ENCODE measurements around the gene TMEM232. TPM values are rescaled to one million over a fixed set of nuclear protein-coding genes. Genes with fewer than 3 reads are reported as not detected.

Gene TMEM232
- total and polyA plus RNA-seq, 4 donors = 3.4 to 28.3 (median 9.3) TPM

DNA sequence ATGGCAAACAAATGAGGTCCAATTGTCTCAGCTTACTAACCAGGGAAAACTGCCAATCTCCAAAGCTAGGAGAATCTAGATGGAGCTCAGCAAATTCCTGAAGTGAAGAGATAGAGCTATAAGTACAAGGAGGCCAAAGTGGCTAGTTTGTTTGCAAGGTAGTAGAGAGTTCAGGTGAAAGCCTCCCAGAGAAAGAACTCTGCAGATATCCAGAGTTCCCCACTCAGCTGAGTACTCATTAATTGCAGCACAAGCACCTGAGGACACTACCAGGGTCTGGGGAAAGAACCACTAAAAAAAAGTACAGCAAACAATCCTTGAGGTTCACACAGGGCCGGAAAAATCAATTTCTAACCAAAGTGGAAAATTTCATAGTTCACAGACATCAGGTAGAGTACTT is 250.9 kb downstream of the TMEM232 start:
- DNase-seq (peak in 1 of 3 donors; percentile 6), ATAC-seq (ENCODE audit: insufficient read depth, low FRiP score) (no peak)
- WGBS, 2 donors = 71 to 87% methylated on average over 1 of the region's 1 CpG

GRCh38 chr5:110469486-110469885 is 257.0 kb downstream of the TMEM232 start:
- no peak for ATAC-seq (ENCODE audit: insufficient read depth, low FRiP score)
- no peak for TF ChIP-seq CTCF (IDR thresholded peaks at IDR 0.05; ENCODE audit: control extremely low read depth, extremely low read depth)

More for the DNA sequence above, 250.9 kb downstream of the TMEM232 start:
- H3K9ac ChIP-seq (ENCODE audit: insufficient read depth in 1 of 2, low read length in 2 of 2) = no peak overlapping the region
- no peak overlapping the region for H3K4me3 ChIP-seq
- no peak overlapping the region for H3K27ac ChIP-seq (ENCODE audit: low read depth in 1 of 2, low read length in 1 of 2)
- no peaks in the 10 kb centered on the region for H3K4me1 ChIP-seq (ENCODE audit: control insufficient read depth in 5 of 5, insufficient read depth in 5 of 5, low read length in 5 of 5)
- TF ChIP-seq CTCF (IDR thresholded peaks at IDR 0.05; ENCODE audit: control extremely low read depth, extremely low read depth) = no peak
- H3K27me3 ChIP-seq (ENCODE audit: control insufficient read depth in 3 of 3, insufficient read depth in 3 of 3, low read length in 2 of 3) = no peaks in the 10 kb centered on the region
- H3K9me3 ChIP-seq (ENCODE audit: control insufficient read depth in 4 of 4, insufficient read depth in 3 of 4, low read length in 3 of 4) = peaks cover 0 to 4% (median 1%) of the 10 kb centered on the region in 4 donors
- H3K36me3 ChIP-seq (ENCODE audit: control insufficient read depth in 4 of 4, insufficient read depth in 4 of 4, low read length in 4 of 4) = no peaks in the 10 kb centered on the region

GRCh38 chr5:110463106-110463505 is 263.4 kb downstream of the TMEM232 start:
- Histone ChIP-seq H3K9me3 (ENCODE audit: control insufficient read depth in 4 of 4, insufficient read depth in 3 of 4, low read length in 3 of 4) (no peaks in the 10 kb centered on the region), H3K36me3 (ENCODE audit: control insufficient read depth in 4 of 4, insufficient read depth in 4 of 4, low read length in 4 of 4) (no peaks in the 10 kb centered on the region), H3K27ac (ENCODE audit: low read depth in 1 of 2, low read length in 1 of 2) (no peak overlapping the region), H3K4me1 (ENCODE audit: control insufficient read depth in 5 of 5, insufficient read depth in 5 of 5, low read length in 5 of 5) (no peaks in the 10 kb centered on the region), H3K9ac (ENCODE audit: insufficient read depth in 1 of 2, low read length in 2 of 2) (no peak overlapping the region), H3K27me3 (ENCODE audit: control insufficient read depth in 3 of 3, insufficient read depth in 3 of 3, low read length in 2 of 3) (no peaks in the 10 kb centered on the region), H3K4me3 (no peak overlapping the region)
- 85 to 87% methylated on average over 2 of the region's 2 CpGs for WGBS, 2 donors
- no peak for DNase-seq
- no peak for TF ChIP-seq CTCF (IDR thresholded peaks at IDR 0.05; ENCODE audit: control extremely low read depth, extremely low read depth)
- ATAC-seq (ENCODE audit: insufficient read depth, low FRiP score) = no peak

More at GRCh38 chr5:110469486-110469885, 257.0 kb downstream of the TMEM232 start:
- H3K27ac ChIP-seq (ENCODE audit: low read depth in 1 of 2, low read length in 1 of 2) = no peak overlapping the region
- H3K4me1 ChIP-seq (ENCODE audit: control insufficient read depth in 5 of 5, insufficient read depth in 5 of 5, low read length in 5 of 5) = no peaks in the 10 kb centered on the region
- DNase-seq = no peak
- 86 to 87% methylated on average over 4 of the region's 4 CpGs for WGBS, 2 donors
- H3K4me3 ChIP-seq = no peak overlapping the region
- no peak overlapping the region for H3K9ac ChIP-seq (ENCODE audit: insufficient read depth in 1 of 2, low read length in 2 of 2)
- peaks cover 0 to 8% (median 4%) of the 10 kb centered on the region in 4 donors for H3K9me3 ChIP-seq (ENCODE audit: control insufficient read depth in 4 of 4, insufficient read depth in 3 of 4, low read length in 3 of 4)
- no peaks in the 10 kb centered on the region for H3K36me3 ChIP-seq (ENCODE audit: control insufficient read depth in 4 of 4, insufficient read depth in 4 of 4, low read length in 4 of 4)
- no peaks in the 10 kb centered on the region for H3K27me3 ChIP-seq (ENCODE audit: control insufficient read depth in 3 of 3, insufficient read depth in 3 of 3, low read length in 2 of 3)

DNA sequence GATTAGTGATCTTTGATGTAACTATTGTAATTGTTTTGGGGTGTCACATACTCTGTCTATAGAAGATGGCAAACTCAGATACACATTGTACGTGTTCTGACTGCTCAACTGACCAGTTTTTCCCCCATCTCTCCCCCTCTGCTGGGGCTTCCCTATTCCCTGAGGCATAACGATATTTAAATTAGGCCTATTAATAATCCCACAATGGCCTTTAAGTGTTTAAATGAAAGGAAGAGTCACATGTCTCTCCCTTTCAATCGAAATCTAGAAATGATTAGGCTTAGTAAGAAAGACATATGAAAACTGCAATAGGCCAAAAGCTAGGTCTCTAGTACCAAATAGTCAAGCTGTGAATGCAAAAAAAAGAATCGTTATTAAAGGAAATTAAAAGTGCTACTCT is 265.6 kb downstream of the TMEM232 start:
- Histone ChIP-seq H3K9ac (ENCODE audit: insufficient read depth in 1 of 2, low read length in 2 of 2) (no peak overlapping the region), H3K27me3 (ENCODE audit: control insufficient read depth in 3 of 3, insufficient read depth in 3 of 3, low read length in 2 of 3) (no peaks in the 10 kb centered on the region), H3K36me3 (ENCODE audit: control insufficient read depth in 4 of 4, insufficient read depth in 4 of 4, low read length in 4 of 4) (no peaks in the 10 kb centered on the region), H3K27ac (ENCODE audit: low read depth in 1 of 2, low read length in 1 of 2) (no peak overlapping the region), H3K4me3 (no peak overlapping the region), H3K9me3 (ENCODE audit: control insufficient read depth in 4 of 4, insufficient read depth in 3 of 4, low read length in 3 of 4) (no peaks in the 10 kb centered on the region), H3K4me1 (ENCODE audit: control insufficient read depth in 5 of 5, insufficient read depth in 5 of 5, low read length in 5 of 5) (no peaks in the 10 kb centered on the region)
- TF ChIP-seq CTCF (IDR thresholded peaks at IDR 0.05; ENCODE audit: control extremely low read depth, extremely low read depth) = no peak
- 83 to 89% methylated on average over 4 of the region's 4 CpGs for WGBS, 2 donors
- ATAC-seq (ENCODE audit: insufficient read depth, low FRiP score) (no peak), DNase-seq (no peak)
